GM15510 (cell line): ENCODE results near the gene AHNAK2.

Source experiments
- POLR2A ChIP-seq: IDR thresholded peaks from 3 replicates; pipeline ENCODE4 v1.6.1; 2011; ENCODE audit warnings: borderline replicate concordance; ENCODE audit not compliant: insufficient read length; ENCODE audit errors: extremely low read depth

Gene AHNAK2

DNA sequence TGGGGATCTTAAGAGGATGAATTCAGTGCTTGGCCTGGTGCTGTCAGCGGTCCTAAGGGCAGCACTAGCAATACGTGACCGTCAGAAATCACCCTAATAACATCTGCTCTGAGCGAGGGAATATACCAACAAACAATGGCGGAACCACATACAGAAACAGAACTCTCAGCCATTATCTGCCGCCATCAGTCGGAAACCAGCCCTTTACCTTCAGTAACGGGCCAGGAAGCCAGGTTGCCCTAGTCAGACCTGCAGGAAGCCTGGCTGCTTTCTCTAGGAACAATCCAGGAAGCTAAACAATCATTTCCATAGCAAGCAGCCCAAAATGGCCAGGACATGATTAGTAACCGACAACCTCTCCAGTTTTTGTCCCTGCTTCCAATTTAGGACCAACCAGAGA, 37.1 kb upstream of the AHNAK2 start:
- TF ChIP-seq POLR2A, result no peak

DNA sequence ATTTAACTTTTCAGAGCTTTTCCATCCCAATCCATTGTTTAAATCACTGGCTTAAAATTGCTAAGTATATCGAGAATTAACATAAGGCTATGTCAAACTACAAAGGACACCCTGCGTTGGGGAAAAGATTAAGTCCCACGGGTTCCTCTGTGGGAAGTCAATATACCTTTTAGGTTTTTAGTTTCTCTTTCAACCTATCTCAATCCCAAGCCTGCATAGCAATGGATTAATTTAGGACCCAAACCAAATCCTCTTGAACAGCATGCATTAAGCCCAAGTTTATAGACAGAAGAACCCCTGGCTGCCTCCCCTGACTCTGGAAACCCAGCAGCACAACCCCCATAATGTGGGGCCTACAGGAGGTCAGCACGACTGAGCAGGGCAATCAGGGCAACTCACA, 36.5 kb upstream of the AHNAK2 start:
- no peak for TF ChIP-seq POLR2A

DNA sequence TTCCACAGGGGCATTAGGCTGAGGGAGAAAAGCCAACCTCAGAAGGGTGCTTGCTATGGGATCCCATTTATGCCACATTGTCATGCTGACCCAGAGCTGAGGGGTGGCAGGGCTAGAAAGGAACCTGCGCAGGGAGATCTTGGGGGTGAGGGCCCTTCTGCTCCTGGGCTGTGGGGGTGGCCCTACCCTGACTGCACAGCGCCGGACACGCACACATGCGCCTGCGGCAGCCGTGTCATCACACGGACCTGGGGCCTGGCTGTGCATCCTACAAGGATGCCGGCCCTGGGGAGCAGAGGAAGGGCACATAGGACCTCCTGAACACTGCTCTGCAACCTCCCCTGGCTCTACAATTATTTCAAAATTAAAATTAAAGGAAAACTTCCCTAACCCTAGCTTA, 35.9 kb upstream of the AHNAK2 start:
- no peak for TF ChIP-seq POLR2A

DNA sequence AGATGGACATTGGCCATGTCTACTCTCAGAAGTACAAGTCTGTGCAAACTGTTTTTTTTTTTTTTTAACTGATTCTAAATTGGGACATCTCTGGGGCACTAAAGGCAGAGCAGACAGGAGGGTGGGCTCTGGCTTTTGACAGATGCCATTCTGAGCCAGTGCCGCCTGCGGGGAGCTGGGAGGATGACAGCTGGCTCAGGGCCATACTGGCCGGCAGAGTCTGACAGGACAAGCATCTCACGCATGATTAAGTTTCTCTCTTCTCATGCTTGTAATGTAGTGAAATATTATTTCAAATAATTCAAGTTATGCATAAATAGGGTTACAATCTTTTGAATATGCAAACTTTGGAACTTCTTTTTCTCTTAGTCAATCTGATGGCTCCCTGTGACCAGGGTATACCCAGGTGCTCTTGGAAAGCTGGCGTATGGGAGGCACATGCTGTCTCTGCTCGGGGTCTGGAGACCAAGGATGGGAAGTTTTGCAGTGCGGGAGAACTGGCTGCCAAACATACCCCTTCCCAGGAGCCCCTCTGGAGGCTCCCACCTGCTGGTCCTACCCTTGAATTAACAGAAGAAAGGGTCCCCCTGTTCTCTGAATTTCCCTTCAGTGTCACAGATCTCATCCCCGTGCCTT, 35.1 kb upstream of the AHNAK2 start:
- TF ChIP-seq POLR2A, result no peak

DNA sequence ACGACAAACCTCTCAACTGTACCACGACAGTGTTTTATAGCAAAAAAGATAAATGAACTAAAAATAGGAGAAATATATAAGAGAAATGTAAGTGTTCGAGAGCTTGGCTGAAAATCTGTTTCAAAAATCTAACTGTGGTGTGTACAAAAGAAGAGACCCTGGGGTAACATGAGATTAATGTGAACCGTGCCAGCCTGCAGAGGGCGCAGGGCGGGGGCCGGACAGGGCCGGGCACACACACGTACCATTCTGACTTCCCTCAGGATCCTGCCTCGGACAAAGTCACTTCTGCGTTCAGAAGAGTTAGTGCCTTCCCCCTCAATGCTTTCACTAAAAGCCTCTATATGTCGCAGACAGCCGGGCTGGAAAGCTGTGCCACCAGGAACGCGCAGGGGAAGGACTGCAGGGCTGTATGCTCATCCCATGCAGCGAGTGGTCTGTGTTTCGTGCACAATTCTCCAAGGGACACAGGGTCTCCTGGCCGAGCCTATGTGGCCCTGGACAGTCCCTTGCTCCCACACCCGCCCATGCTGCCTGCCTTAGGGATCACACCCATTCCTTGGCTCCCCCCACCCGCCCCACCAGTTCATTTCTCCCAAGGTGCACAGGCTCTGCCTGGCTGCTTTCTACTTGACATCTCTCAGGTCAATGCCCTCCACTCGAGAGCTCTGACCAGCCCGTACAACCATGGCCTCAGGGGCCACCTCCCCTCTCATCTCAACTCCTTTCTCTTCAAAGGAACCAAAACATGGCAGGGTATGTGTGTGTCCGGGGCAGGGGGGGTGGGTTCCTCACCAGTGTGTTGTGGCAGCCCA, 34.2 kb upstream of the AHNAK2 start:
- TF ChIP-seq POLR2A, result no peak

DNA sequence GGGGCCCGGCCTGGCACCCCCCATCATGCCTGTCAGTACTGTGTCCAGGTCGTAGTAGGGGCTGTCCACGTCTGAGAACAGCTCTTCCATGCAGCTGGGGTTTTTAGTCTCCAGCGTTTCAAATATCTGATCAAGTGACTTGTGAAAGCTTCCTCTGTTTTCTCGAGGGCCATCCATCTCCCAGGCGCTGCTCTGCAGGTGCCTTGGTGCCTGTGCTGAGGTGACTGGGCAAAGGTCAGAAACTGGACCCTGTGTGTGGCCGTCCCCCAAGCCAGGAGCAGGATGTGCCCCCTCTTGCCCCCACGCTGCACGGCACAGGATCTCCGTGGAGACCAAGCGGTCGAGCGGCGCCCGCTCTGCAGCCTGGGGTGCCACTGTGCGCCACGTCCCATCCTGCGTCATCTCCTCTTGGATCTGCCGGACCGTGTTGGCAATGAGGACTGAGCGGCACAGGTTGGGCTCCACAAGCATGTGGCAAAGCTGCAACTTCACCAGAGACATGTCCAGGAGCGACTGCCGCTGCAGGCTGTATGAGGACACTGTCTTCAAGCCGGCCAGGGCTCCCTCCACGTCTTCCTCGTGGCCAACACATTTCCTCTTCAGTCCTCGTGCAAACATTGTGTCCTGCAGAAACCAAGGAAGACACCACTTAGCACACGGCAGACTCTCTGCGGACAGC, 33.3 kb upstream of the AHNAK2 start:
- TF ChIP-seq POLR2A, result no peak

DNA sequence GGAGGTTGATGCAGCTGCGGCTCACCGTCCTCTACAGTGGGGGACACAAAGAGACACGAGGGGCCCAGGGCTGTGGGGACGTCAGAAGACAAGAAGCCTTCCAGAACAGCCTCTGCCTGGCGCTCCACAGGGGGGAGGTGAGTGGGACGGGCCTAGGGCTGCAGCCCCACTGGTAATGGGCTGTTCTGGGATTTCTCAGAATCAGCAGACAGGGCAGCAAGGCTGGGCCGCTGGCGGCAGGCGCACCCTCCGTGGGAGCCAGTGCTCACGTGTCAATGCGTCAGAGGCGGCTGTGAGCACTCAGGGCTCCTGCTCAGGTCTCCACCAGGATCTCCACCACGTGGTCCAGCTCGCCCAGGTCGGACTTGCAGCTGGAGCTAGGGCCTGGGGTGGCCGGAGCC, 32.7 kb upstream of the AHNAK2 start:
- TF ChIP-seq POLR2A, result no peak

DNA sequence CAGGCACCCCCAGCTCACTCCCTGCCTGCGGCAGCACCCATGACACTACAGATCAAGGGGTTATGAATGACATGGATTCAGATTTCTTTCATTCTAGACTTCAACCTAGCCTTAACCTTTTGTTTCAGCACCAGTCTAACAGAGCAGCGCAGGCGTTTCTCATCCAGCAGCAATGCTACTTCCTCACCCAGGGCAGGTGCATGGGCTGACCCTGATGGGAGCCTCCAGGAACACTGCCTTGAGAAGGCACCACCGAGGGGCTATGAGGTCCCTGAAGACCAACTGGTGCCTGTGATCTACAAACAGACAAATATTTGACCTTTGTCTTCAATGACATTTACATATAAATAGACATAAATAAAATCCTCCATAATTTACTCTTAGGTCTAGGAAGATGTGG, 31.9 kb upstream of the AHNAK2 start:
- no peak for TF ChIP-seq POLR2A

DNA sequence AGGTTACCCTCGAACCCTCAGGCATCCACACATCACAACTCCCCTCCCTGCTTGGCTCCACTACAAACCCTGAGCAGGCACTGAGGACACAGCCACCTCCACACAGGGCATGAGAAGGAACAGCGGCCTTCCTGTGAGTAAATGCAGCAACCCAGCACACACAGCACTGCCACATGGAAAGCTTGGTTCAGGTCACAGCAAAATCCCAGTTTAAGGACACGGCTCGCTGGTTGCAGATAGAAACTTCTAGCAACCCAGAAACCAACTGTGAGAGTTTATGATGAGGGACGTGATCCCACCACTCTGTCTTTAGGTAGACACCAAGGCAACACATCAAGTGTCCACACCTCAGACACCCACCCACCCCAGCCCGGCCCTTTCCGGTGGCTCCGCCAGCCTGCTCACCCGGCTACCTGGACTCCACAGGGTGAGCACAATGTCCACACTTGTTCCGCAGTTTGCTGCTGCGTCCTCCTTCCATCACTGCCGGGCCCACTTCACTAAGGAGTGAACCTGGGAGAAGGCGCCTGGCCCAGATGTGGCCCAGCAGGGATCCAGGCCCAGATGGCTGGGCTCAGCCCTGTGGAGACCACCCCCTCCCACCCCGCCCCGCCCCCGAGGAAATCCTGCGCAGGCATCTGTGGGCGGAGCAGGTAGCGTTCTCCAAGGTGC, 29.6 kb upstream of the AHNAK2 start:
- TF ChIP-seq POLR2A, result no peak

DNA sequence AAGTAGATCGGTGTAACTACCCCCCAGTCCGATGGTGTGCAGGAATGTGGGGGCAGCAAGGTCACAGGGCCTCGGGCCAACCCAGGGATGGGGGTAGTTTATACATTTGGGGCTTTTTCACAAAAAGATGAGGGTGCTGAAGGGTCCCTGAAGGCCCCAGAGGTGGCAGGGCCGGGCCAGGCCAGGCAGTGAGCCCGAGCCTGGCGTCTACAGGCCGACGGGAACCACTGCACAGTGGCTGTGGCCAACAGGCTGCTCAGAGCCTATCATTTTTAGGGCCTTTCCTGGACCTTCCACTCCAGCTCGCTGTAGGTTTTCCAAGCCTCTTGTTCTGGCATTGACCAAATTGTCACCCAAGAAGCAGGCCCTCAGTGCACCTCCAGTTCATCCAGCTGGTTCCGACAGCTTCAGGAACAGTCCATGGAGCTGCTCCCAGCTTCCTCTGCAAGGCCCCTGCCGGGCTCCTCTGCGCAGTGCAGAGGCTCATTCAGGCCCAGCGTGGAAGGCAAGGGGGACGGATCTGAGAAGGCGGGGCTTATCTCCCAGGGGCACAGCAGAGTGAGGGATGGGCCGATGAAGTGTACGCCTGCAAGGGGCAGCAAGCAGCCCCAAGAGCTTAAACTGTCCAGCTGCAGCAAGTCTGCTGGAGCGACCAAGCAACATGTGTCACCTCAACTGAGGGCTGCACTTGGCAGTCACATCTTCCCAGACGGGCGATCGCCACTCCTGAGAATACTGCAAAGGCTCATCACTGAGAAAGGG, 28.8 kb upstream of the AHNAK2 start:
- TF ChIP-seq POLR2A, result no peak

DNA sequence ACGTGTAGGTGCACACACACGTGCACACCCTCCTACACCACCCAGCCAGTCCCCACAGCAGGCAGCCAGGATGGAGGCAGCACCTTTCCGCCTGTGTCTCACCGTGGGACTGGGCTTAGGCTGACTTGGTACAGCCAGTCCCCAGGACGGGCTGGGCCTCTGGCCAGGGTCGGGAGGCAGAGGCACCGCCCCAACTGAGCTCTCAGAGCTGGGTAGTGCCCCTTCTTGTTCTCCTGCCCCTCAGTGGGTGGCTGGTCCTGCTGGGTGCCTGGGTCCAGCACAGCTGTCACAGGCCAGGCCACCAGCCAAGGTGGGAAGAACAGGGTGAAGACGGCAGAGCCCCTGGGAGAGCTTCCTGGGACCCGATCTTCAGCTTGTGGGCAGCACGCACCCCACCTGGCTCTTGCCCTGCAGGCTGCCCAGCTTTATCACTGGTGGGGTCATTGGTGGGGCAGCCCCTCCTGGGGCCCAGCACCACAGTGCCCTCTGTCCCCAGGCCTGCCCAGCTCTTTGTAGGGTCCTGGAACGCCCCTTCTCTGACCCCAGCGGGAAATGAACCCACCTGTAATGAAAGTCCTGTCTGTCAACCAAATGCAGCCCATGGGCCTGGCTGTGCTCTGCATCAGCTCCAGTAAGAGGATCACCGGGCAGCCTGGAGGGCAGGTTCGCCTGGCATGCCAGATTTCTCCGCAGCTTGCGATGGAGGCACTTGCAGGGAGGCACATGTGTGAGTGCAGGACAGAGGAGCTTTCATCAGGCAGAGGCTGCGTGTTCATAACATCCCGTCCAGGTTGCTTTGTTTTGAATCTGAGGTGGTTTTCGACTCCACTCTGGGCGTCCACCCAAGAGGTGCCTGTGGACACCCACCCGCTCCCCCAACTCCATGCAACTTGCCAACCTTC, 28.0 kb upstream of the AHNAK2 start:
- TF ChIP-seq POLR2A, result no peak

DNA sequence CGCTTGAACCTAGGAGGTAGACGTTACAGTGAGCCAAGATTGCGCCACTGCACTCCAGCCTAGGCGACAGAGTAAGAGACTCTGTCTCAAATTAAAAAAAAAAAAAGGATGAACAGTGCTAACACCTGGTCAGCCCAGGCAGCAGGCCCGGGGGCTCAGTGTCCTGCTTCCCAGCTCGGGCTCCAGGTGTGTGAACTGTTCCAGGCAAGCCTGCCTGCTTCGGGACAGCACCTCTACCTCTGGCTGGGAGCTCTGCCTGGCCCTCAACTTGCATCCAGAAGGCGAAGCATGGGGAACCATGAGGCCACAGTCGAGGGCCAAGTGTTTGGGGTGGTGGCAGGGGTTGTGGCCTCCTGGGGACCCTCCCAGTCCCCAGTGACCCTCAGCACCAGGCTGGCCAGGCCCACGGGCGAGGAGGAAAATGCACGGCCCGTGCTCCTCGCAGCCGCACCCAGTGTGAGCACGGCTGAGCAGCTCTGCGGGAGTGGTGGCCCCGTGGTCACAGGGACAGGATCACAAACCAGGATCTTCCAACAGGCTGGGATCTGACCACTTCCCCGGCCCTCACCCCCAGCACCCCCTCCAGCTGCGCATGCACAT, 27.3 kb upstream of the AHNAK2 start:
- no peak for TF ChIP-seq POLR2A

DNA sequence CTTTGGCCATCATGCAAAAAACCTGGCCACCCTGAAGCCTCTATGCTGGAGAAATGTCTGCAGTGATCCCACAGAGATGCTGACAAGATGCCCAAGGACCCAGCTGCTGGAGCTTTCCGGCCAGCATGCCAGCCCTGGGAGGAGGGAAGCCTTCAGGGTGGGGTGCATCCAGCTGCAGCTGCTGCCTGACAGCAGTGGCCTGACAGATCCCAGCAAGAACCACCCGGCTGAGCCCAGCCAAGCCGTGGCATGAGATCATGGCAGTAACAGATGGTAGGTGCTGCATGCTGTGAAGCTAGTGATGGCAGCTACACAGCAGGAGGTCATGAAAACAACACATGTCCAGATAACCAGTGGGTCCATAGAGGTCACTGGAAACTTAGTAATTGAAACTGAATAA, 21.2 kb upstream of the AHNAK2 start:
- TF ChIP-seq POLR2A, result no peak
